SJCRH30 (cell line): ENCODE measurements around the gene HIPK4. TPM values are rescaled to one million over a fixed set of nuclear protein-coding genes. Genes with fewer than 3 reads are reported as not detected.
A peak's percentile ranks its signal among the peaks of the same experiment; 100 is the strongest.
"Not testable (repeated sequence)": the region's sequence is repeated elsewhere in the genome, so short reads cannot be mapped to it uniquely, and the experiment has no call there.

Experiments
- DNase-seq, 2 experiments: peaks; one replicate each; pipeline ENCODE4 v3.0.0-alpha.2; 2015 to 2020
- H3K27ac ChIP-seq: fragments of 250-450 bp; sonication (Bioruptor Pico); 2 replicates; pipeline ENCODE4 v1.5.1; 2020; ENCODE audit warnings: mild to moderate bottlenecking, moderate library complexity
- H3K27me3 ChIP-seq: fragments of 250-450 bp; sonication (Bioruptor Pico); 2 replicates; pipeline ENCODE4 v1.5.1; 2020; ENCODE audit warnings: mild to moderate bottlenecking, moderate library complexity
- H3K36me3 ChIP-seq: fragments of 250-450 bp; sonication (Bioruptor Pico); 2 replicates; pipeline ENCODE4 v1.5.1; 2020; ENCODE audit warnings: mild to moderate bottlenecking, moderate library complexity
- H3K4me1 ChIP-seq: fragments of 250-450 bp; sonication (Bioruptor Pico); 2 replicates; pipeline ENCODE4 v1.5.1; 2020; ENCODE audit warnings: mild to moderate bottlenecking, moderate library complexity
- H3K4me3 ChIP-seq: fragments of 250-450 bp; sonication (Bioruptor Pico); 2 replicates; pipeline ENCODE4 v1.5.1; 2020; ENCODE audit warnings: mild to moderate bottlenecking, moderate library complexity
- H3K9me3 ChIP-seq: fragments of 250-450 bp; sonication (Bioruptor Pico); replicated peaks from 2 replicates; pipeline ENCODE4 v1.5.1; 2020; ENCODE audit warnings: mild to moderate bottlenecking, moderate library complexity
- total RNA-seq: library from RNA; depleted of rRNA; stranded (reverse); fragments of >200 nt; shearing (Covaris generic); gene quantifications from 2 replicates; pipeline ENCODE4 v1.2.3, GENCODE V29; 2014; rRNA removed

Gene HIPK4, protein sequence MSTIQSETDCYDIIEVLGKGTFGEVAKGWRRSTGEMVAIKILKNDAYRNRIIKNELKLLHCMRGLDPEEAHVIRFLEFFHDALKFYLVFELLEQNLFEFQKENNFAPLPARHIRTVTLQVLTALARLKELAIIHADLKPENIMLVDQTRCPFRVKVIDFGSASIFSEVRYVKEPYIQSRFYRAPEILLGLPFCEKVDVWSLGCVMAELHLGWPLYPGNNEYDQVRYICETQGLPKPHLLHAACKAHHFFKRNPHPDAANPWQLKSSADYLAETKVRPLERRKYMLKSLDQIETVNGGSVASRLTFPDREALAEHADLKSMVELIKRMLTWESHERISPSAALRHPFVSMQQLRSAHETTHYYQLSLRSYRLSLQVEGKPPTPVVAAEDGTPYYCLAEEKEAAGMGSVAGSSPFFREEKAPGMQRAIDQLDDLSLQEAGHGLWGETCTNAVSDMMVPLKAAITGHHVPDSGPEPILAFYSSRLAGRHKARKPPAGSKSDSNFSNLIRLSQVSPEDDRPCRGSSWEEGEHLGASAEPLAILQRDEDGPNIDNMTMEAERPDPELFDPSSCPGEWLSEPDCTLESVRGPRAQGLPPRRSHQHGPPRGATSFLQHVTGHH
- total RNA-seq: 0.10 TPM in 1 of 2 replicates, not detected in the other

DNA sequence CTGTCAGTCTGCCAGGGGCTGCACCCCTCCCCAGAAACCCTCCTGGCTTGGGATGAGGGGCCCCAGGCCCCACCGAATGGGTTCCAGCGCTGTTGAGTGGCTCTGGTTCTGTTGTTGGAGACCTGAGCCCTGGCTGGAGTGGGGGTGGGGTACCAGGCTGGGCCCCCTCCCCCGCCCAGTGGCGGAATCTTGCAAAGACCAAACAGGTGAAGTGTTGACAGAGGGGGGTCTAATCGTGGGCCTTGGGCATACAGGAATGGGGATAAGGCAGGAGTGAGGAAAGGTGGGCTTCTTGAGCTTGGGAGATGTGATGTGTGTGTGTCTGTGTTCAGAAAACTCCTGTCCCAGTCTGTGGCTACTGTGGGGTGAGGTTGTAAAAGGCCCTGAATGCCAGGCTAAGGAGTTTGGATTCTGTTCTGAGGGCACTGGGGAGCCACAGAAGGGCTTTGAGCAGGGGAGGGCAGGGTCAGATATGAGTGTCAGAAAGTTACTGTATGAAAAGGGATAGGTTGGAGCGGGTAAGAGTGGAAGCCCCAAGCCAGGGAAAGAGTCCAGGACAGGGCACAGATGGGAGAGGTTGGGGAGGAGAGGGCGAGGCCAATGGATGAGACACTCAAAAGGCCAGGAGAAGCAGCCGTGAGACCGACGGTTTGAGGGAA, at the start of gene HIPK4:
HIPK4 (minus strand) TSS at position 98 of the 659 bp plus-strand sequence. CDS start 279 bp downstream, outside the sequence.
- H3K27ac ChIP-seq: no peak within 1 kb of the TSS
- no peak within 1 kb of the TSS for H3K4me3 ChIP-seq
- no peak for DNase-seq
- H3K4me1 ChIP-seq: peaks cover 3% of the 10 kb centered on the region; the same call in 1 of the 2 replicates
- peaks cover 11% of the 10 kb centered on the region; the same call in 1 of the 2 replicates for H3K27me3 ChIP-seq
- H3K36me3 ChIP-seq: no peaks in the 10 kb centered on the region
- H3K9me3 ChIP-seq: no peaks in the 10 kb centered on the region

DNA sequence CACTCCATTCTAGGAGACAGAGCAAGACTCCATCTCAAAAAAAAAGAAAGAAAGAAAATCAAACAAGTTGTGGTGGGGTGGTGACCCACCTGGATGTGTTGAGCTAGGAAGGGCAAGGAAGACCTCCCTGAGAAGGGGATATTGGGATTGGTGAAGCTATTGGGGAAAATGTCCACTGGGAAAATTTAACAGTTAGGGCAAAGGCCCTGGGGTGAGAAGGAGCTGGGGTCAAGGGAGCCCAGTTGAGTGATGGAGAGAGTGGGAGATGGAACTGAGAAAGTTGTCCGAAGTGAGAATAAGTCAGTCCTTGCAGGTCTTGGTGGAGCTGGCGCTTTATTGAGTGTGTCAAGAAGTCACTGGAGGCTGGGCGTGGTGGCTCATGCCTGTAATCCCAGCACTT, 48.3 kb upstream of the HIPK4 start:
- H3K4me1 ChIP-seq: peaks cover 7% of the 10 kb centered on the region
- peaks cover 11% of the 10 kb centered on the region; the same call in 1 of the 2 replicates for H3K36me3 ChIP-seq
- H3K27ac ChIP-seq: no peak overlapping the region
- no peak overlapping the region for H3K4me3 ChIP-seq
- no peak for DNase-seq
- no peaks in the 10 kb centered on the region for H3K27me3 ChIP-seq
- H3K9me3 ChIP-seq: no peaks in the 10 kb centered on the region

DNA sequence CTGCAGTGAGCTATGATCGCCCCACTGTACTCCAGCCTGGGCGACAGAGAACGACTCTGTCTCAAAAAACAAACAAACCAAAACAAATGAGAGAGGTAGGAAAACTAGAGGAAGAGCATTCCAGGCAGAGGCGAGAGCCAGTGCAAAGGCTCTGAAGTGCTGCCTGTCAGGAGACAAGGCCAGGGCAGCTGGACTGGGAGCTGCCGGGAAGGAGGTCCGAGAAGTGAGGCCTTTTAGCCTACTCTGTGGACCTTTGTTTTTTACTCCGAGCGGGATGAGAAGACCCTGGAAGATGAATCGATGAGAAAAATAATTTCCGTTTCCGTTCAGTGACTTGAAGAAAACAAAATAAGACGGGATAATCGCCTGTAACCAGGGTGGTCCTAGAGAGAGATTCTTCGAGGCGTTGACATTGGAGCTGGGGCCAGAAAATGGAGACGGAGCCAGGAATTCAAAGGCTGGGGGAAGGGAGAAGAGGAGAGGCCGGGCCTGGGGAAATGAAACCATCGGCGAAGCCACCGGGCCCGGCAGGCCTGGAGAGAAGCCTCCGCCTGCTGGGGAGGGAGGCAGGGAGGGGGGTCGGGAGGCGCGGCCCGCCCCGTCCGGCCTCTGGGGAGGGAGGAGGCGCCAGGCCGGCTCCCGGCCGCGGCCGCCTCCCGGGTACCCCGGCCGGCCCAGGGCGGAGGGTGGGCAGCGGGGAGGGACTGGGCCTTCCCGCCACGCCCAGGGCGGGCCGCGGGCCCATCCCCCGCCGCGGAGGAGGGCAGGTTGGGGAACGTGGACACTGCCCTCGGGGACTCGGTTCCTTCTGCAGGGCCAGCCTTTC, 43.6 kb upstream of the HIPK4 start:
- Histone ChIP-seq H3K4me3 (peak overlapping the region; percentile 54), H3K4me1 (no peaks in the 10 kb centered on the region), H3K9me3 (no peaks in the 10 kb centered on the region), H3K36me3 (no peaks in the 10 kb centered on the region), H3K27me3 (no peaks in the 10 kb centered on the region), H3K27ac (peak overlapping the region; percentile 86)
- DNase-seq: peak; percentile 92 to 96

DNA sequence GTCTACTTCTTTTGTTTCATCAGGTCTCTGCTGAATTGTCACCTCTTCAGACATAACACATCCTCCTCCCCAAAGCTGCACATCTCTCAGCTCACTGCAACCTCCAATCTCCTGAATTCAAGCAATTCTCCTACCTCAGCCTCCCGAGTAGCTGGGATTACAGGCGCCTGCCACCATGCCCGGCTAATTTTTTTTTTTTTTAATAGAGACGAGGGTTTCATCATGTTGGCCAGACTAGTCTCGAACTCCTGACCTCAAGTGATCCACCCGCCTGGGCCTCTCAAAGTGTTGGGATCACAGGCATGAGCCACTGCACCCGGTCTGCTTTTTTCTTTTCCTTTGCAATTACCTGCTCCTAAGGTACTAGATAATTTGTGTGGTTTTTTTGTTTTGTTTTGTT, 42.8 kb upstream of the HIPK4 start:
- H3K36me3 ChIP-seq, H3K4me1 ChIP-seq, H3K9me3 ChIP-seq, H3K27me3 ChIP-seq, DNase-seq: not testable (repeated sequence)
- Histone ChIP-seq H3K4me3 (peak overlapping the region; percentile 54), H3K27ac (peak overlapping the region; percentile 86)

DNA sequence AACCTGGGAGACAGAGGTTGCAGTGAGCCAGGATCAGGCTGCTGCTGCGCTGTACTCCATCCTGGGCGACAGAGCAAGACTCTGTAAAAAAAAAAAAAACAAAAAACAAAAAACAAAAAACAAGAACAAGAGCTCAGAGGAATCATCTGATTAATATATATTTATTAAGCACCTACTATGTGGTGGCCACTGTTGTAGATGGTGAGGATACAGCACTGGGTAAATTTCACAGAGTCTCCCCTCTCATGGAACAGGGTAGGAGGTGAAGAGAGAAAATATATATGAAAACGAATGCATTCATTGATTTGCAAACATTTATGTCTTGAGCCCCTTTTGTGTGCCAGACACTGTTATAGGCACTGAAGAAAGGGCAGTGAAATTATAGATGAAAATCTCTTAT, 41.7 kb upstream of the HIPK4 start:
- Histone ChIP-seq H3K27ac (no peak overlapping the region), H3K4me3 (no peak overlapping the region), H3K36me3 (no peaks in the 10 kb centered on the region), H3K9me3 (no peaks in the 10 kb centered on the region), H3K27me3 (no peaks in the 10 kb centered on the region), H3K4me1 (peaks cover 4% of the 10 kb centered on the region; the same call in 1 of the 2 replicates)
- no peak for DNase-seq

DNA sequence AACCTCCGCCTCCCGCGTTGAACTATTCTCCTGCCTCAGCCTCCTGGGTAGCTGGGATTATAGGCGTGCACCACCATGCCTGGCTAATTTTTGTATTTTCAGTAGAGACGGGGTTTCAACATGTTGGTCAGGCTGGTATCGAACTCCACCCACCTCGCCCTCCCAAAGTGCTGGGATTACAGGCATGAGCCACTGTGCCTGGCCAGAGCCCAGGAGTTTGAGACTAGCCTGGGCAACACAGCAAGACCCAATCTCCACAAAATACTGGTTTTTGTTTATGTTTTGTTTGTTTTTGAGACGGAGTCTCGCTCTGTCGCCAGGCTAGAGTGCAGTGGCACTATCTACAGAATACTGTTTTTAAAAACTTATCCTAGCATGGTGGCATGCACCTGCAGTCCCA, 40.3 kb upstream of the HIPK4 start:
- H3K4me3 ChIP-seq, DNase-seq, H3K36me3 ChIP-seq, H3K9me3 ChIP-seq, H3K27ac ChIP-seq, H3K27me3 ChIP-seq, H3K4me1 ChIP-seq: not testable (repeated sequence)

DNA sequence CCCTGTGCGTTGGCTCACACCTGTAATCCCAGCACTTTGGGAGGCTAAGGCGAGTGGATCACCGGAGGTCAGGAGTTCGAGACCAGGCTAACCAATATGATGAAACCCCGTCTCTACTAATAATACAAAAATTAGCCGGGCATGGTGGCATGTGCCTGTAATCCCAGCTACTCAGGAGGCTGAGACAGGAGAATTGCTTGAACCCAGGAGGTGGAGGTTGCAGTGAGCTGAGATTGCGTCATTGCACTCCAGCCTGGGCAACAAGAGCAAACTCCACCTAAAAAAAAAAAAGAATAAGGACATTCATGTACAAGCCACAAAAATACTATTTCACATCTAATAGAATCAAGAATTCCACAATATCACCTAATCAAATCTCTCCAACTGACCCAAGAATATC, 38.2 kb upstream of the HIPK4 start:
- not testable (repeated sequence) for H3K4me1 ChIP-seq

DNA sequence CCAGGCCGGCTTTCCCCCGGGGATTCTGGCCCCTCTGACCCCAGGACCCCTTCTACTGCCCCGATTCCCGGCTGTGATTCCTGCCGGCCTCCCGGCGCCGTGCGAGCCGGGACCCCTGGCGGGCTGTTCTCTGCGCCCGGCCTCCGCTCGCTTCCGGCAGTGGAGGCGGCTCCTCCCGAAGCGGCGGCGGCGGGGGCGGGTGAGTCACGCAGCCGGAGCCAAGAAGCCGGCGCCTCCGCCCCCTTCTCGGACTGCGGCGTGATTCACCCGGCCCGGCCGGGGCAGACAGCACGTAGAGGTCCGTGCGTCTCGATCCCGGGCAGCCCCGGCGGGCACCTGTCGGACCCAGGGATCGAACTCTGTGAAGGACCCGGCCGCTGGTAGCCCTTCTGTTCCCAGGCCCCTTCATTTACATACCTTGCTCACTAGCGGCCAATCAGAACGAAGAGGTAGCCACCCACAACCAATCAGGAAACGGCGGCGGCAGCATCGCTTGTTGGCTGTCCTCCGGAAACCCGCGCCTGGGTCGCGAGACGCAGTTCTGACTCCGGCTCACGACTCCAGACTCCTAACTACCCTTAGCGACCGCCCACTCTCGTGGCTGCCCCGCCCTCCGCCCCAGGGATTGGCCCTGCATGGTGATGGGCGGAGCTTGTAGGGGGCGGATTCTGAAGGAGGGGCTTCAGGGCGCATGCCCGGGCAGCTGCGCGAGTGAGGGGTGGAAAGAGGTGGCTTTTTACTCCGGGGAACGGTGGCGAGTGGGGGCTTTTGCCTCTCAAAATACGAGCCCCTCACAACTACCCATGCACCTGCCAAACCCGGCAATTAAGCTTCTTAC, 35.7 kb upstream of the HIPK4 start, which contains the start of gene SERTAD1:
SERTAD1 (minus strand) TSS at position 543 of the 838 bp plus-strand sequence. CDS start 2,446 bp downstream, outside the sequence.
- Histone ChIP-seq H3K27me3 (no peaks in the 10 kb centered on the region), H3K36me3 (no peaks in the 10 kb centered on the region), H3K9me3 (no peaks in the 10 kb centered on the region), H3K4me1 (peaks cover 4% of the 10 kb centered on the region; the same call in 1 of the 2 replicates), H3K27ac (peak within 1 kb of the TSS; percentile 89), H3K4me3 (peak within 1 kb of the TSS; percentile 81)
- DNase-seq: peak; percentile 100

More for the DNA sequence above, 38.2 kb upstream of the HIPK4 start:
- H3K36me3 ChIP-seq, H3K4me3 ChIP-seq, H3K27me3 ChIP-seq, H3K27ac ChIP-seq, H3K9me3 ChIP-seq, DNase-seq: not testable (repeated sequence)

DNA sequence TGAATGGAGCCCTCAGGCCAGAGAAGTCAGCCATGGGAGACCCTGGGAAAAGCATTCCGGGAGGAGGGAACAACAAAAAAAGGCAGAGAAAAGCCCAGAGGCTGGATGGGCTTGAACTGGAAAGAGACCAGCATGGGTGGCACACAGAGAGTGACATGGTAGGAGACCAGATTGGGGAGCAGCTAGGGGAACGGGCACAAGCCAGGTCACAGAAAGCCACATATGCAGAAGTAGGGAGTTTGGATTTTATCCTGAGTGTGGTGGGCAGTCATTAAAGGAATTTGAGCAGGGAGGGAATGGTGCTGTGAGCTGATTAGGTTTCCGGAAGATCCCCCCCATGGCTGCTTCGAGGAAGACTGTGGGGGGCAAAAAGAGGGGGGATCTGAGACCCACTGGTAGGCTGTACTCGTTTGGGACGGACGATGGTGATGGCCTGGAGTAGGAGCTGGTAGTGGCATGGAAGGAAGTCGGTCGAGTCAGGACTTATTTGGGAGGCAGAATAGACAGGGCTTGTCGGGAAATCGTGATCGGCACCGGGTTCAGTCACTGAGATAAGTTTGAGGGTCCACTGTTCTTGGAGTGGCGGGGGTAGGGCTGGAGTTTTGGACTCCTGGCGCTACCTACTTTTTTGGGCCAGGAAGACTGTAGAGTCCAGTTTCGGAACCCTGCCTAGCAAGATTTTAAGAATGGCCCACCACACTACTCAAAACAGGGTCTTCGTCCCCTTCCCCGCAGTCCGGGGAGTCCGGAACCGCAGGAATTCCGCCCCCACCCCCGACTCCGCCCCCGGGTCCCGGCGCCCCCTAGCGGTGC, 34.9 kb upstream of the HIPK4 start:
- Histone ChIP-seq H3K9me3 (no peaks in the 10 kb centered on the region), H3K4me3 (peak overlapping the region; percentile 81), H3K4me1 (peaks cover 4% of the 10 kb centered on the region; the same call in 1 of the 2 replicates), H3K27me3 (no peaks in the 10 kb centered on the region), H3K36me3 (no peaks in the 10 kb centered on the region), H3K27ac (peak overlapping the region; percentile 89)
- peak; percentile 43 to 60 for DNase-seq

DNA sequence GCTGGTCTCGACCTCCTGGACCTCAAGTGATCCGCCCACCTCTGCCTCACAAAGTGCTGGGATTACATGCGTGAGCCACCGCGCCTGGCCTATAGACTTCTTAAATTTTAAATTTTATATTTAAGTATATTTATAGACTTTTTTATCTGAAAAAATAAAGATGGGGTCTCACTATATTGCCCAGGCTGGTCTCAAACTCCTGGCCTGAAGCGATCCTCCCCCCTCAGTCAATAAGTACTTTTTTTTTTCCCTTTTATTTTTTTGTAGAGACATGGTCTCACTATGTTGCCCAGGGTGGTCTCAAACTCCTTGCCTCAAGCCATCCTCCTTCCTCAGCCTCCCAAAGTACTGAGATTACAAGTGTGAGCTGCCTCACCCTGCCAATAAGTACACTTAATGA, 34.0 kb upstream of the HIPK4 start:
- Histone ChIP-seq H3K4me3 (peak overlapping the region; percentile 81), H3K9me3 (no peaks in the 10 kb centered on the region), H3K27me3 (no peaks in the 10 kb centered on the region), H3K27ac (no peak overlapping the region), H3K4me1 (peaks cover 4% of the 10 kb centered on the region; the same call in 1 of the 2 replicates), H3K36me3 (no peaks in the 10 kb centered on the region)
- no peak for DNase-seq

DNA sequence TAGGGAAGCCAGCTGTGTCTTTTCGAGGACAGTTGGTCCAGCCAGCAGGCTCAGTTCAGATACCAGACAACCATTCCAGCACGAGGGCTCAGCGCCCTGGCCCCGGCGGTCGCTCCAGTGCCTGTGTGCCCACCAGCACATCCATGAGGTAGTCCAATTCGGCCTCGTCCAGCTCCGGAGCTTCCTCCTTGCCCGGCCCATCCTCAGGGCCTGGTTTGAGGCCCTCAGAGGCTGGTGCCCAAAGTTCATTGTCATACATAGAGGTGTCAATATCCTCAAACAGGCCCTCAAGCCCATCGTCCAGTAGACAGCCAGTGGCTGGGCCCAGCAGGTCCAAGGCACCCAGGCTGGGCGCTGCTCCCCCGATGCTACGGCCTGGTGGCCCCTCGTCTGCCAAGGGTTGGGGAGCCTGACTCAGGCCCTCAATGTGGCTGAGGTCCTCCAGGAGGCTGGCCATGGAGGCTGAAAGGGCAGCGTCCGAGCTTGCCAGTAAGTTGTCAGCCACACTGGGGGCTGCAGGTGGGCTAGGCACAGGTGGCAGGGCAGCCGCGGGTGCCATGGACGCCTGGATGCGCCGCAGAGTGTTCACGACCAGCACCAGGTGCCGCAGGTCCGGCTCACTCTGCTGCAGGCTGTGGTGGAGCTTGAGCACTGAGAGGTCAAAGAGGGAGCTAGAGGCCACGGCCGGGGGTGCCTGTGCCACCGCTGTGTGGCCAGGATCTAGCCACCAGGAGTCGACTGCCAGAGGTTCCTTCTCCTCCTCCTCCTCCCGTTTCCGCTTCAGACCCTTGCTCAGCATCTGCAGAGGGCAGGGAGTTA, 33.0 kb upstream of the HIPK4 start:
- H3K4me3 ChIP-seq: no peak overlapping the region
- no peaks in the 10 kb centered on the region for H3K27me3 ChIP-seq
- DNase-seq: no peak
- no peaks in the 10 kb centered on the region for H3K9me3 ChIP-seq
- no peak overlapping the region for H3K27ac ChIP-seq
- H3K4me1 ChIP-seq: peaks cover 4% of the 10 kb centered on the region
- H3K36me3 ChIP-seq: no peaks in the 10 kb centered on the region

DNA sequence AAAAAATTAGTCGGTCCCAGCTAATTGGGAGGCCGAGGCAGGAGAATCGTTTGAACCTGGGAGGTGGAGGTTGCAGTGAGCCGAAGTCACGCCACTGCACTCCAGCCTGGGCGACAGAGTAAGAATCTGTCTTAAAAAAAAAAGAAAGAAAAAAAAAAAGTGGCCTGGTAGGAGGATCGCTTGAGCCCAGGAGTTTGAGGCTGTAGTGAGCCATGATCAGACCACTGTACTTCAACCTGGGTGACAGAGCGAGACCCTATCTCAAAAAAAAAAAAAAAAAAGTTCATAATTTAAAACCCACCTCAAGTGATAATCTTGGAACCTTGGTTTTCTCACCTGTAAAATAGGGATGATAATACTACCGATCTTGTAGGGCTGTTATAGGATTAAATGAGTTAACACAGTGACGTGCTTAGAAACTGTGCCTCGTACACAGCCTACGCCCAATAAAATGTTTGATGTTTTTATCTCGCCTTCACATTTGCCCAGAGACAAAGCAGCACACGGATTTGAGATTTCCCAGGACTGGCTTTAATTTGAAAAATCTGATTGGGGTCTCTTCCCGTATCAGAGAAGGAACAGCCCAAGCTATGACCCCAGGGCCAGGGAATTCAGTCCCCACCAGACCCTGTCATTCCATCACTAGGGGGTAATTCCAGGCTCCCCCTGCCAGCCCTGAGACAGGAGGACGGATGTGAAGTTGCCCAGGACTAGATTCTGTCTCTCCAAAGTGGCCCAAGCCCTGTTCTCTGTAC, 32.2 kb upstream of the HIPK4 start:
- no peaks in the 10 kb centered on the region for H3K9me3 ChIP-seq
- no peaks in the 10 kb centered on the region for H3K27me3 ChIP-seq
- H3K36me3 ChIP-seq: no peaks in the 10 kb centered on the region
- DNase-seq: no peak
- H3K4me3 ChIP-seq: no peak overlapping the region
- no peak overlapping the region for H3K27ac ChIP-seq
- H3K4me1 ChIP-seq: peaks cover 12% of the 10 kb centered on the region
